ENCODE measurements around the gene CALB2. TPM values are rescaled to one million over a fixed set of nuclear protein-coding genes. Genes with fewer than 3 reads are reported as not detected.

Gene CALB2
- total RNA-seq, 2 donors from 2014 or later: 0.99 to 3.1 TPM

DNA sequence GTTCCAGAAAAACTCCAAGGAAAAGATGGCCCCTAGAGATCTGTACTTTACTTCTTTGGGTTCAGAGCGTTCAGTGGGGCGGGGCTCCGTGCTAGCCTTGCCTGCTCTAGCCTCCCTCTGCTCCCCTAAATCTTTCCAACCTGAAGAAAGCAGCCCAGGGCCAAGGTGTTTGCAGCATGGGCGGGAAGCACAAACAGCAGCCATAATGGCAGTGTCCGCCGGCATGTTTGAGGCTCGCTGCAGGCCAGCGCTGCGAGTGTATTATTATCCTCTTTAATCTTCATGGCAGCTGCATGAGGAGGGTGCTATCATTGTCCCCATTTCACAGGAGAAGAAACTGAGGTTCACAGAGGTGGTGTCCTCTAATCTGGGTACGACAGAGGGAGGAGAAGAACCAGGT lies 10.4 kb downstream of the CALB2 start:
- H3K27ac ChIP-seq: no peak overlapping the region
- H3K36me3 ChIP-seq (replicated peaks in 1 of 2; ENCODE audit: insufficient read depth in 1 of 2, low read depth in 2 of 2): no peaks in the 10 kb centered on the region
- WGBS, 2 donors: 58 to 69% methylated on average over 10 of the region's 10 CpGs
- H3K27me3 ChIP-seq: no peaks in the 10 kb centered on the region
- TF ChIP-seq, protein P1, sequence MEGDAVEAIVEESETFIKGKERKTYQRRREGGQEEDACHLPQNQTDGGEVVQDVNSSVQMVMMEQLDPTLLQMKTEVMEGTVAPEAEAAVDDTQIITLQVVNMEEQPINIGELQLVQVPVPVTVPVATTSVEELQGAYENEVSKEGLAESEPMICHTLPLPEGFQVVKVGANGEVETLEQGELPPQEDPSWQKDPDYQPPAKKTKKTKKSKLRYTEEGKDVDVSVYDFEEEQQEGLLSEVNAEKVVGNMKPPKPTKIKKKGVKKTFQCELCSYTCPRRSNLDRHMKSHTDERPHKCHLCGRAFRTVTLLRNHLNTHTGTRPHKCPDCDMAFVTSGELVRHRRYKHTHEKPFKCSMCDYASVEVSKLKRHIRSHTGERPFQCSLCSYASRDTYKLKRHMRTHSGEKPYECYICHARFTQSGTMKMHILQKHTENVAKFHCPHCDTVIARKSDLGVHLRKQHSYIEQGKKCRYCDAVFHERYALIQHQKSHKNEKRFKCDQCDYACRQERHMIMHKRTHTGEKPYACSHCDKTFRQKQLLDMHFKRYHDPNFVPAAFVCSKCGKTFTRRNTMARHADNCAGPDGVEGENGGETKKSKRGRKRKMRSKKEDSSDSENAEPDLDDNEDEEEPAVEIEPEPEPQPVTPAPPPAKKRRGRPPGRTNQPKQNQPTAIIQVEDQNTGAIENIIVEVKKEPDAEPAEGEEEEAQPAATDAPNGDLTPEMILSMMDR (IDR thresholded peaks at IDR 0.05): no peak
- no peak for TF ChIP-seq POLR2A (IDR thresholded peaks at IDR 0.05)
- H3K4me1 ChIP-seq: no peaks in the 10 kb centered on the region
- no peak for ATAC-seq
- no peak for DNase-seq
- intact Hi-C loops (cut with DNase I): no loop called here
- H3K9me3 ChIP-seq: no peaks in the 10 kb centered on the region
- H3K4me3 ChIP-seq: no peak overlapping the region

DNA sequence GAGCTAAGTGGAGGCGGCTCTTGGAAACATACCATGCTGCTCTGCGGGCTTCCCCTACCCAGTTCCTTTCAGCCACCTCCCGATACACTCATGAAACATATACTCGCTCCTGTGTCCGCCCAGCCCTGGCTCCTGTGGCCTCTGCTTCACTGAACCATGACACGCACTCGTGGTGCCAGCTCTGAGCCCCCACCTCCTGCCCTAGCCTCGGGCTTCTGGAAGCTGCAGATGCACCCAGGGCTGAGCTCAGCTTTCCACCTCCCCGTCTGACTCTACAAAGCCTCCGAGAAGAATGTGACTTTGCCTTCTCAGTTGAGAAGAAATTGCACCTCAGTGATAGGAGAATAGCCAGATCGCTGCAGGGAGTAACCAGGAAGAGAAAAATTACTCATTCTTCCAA lies 11.0 kb downstream of the CALB2 start:
- no peak overlapping the region for H3K27ac ChIP-seq
- no peaks in the 10 kb centered on the region for H3K4me1 ChIP-seq
- H3K27me3 ChIP-seq: no peaks in the 10 kb centered on the region
- DNase-seq (no peak), ATAC-seq (no peak)
- 46 to 51% methylated on average over 11 of the region's 11 CpGs for WGBS, 2 donors
- H3K9me3 ChIP-seq: no peaks in the 10 kb centered on the region
- intact Hi-C loops (cut with DNase I): no loop called here
- no peaks in the 10 kb centered on the region for H3K36me3 ChIP-seq (replicated peaks in 1 of 2; ENCODE audit: insufficient read depth in 1 of 2, low read depth in 2 of 2)
- TF ChIP-seq, protein P1 (IDR thresholded peaks at IDR 0.05): no peak
- no peak for TF ChIP-seq POLR2A (IDR thresholded peaks at IDR 0.05)
- no peak overlapping the region for H3K4me3 ChIP-seq

DNA sequence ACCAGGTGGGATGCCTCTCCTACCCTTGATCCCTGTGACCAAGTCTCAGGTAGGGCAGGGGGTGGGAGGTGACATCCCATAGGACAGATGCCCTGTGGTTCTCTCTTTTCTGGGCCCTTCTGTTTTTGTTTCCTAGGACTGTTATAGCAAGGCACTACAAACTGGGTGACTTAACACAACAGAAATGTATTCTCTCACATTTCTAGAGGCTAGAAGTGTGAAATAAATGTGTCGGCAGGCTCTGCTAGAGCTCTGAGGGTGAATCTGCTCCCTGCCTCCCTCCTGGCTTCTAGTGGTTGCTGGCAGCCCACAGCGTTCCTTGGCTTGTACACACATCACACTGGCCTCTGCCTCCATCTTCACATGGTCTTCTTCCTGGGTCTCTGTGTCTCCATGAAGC lies 12.7 kb downstream of the CALB2 start:
- no peak overlapping the region for H3K4me3 ChIP-seq
- no peak overlapping the region for H3K27ac ChIP-seq
- TF ChIP-seq POLR2A (IDR thresholded peaks at IDR 0.05): no peak
- DNase-seq (no peak), ATAC-seq (no peak)
- H3K27me3 ChIP-seq: no peaks in the 10 kb centered on the region
- no peaks in the 10 kb centered on the region for H3K36me3 ChIP-seq (replicated peaks in 1 of 2; ENCODE audit: insufficient read depth in 1 of 2, low read depth in 2 of 2)
- H3K4me1 ChIP-seq: no peaks in the 10 kb centered on the region
- WGBS, 2 donors: 71 to 78% methylated on average over 2 of the region's 2 CpGs
- H3K9me3 ChIP-seq: no peaks in the 10 kb centered on the region
- intact Hi-C loops (cut with DNase I): no loop called here

DNA sequence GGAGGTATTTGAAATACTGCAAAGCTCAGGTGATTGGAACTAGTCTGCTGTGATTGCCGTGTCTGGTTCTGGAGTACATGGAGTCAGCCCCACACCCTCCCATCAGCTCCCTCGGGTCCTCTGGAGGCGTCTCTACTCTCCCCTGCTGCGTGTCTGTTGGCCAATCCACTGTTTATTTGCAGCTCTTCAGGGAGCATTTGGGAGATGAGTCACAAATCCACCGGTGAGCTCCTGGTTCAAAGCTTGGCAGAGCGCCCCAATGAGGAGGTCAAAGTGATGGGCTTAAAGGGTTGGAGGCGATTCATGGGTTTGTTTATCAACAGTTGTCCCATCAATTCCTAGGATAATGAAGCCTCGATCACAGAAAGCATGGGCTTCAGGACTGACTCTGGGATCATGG lies 14.6 kb downstream of the CALB2 start:
- H3K27me3 ChIP-seq: no peaks in the 10 kb centered on the region
- H3K9me3 ChIP-seq: no peaks in the 10 kb centered on the region
- ATAC-seq (no peak), DNase-seq (no peak)
- H3K27ac ChIP-seq: no peak overlapping the region
- 53 to 57% methylated on average over 7 to 8 of the region's 8 CpGs for WGBS, 2 donors
- no peaks in the 10 kb centered on the region for H3K4me1 ChIP-seq
- no peak for TF ChIP-seq POLR2A (IDR thresholded peaks at IDR 0.05)
- H3K36me3 ChIP-seq (replicated peaks in 1 of 2; ENCODE audit: insufficient read depth in 1 of 2, low read depth in 2 of 2): no peaks in the 10 kb centered on the region
- no peak overlapping the region for H3K4me3 ChIP-seq
- intact Hi-C loops (cut with DNase I): no loop called here

DNA sequence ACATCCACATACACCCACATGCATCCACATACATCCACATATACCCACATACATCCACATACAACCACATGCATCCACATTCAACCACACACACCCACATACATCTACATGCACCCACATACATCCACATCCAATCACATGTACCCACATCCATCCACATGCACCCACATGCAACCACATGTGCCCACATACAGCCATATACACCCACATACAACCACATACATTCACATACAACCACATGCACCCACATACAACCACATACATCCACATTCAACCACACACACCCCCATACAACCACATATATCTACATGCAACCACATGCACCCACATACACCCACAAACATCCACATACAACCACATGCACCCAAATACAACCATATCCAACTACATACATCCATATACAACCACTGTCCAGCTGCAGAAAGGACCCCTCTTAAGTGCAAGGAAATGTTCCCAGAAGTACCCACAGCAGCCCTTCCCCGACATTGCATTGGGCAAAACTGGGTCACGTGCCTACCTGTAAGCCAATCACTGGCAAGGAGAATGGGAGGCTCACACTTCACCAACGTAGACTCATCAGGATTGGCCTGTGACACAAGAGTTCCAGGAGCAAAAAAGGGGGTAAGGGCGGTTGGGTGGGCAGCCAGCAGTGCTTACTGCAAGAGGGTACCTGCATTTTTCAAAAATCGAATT lies 18.1 kb downstream of the CALB2 start:
- DNase-seq: no peak

More for the DNA sequence above, 18.1 kb downstream of the CALB2 start:
- TF ChIP-seq, protein P1 (IDR thresholded peaks at IDR 0.05): no peak
- no peak for TF ChIP-seq POLR2A (IDR thresholded peaks at IDR 0.05)
- intact Hi-C loops (cut with DNase I): no loop called here
- H3K4me3 ChIP-seq: no peak overlapping the region
- no peaks in the 10 kb centered on the region for H3K27me3 ChIP-seq
- H3K27ac ChIP-seq: no peak overlapping the region
- H3K4me1 ChIP-seq: no peaks in the 10 kb centered on the region
- ATAC-seq: no peak
- H3K9me3 ChIP-seq: no peaks in the 10 kb centered on the region
- no peaks in the 10 kb centered on the region for H3K36me3 ChIP-seq (replicated peaks in 1 of 2; ENCODE audit: insufficient read depth in 1 of 2, low read depth in 2 of 2)
- 63 to 72% methylated on average over 5 of the region's 5 CpGs for WGBS, 2 donors

Measured in body of pancreas (tissue), 4 donors.